T follicular helper cell (primary cell): ENCODE results near the gene WWC2.

Experiments
- DNase-seq: peaks from one replicate; pipeline ENCODE4 v3.0.0-alpha.2; 2020; ENCODE audit warnings: low read depth

Gene WWC2

DNA sequence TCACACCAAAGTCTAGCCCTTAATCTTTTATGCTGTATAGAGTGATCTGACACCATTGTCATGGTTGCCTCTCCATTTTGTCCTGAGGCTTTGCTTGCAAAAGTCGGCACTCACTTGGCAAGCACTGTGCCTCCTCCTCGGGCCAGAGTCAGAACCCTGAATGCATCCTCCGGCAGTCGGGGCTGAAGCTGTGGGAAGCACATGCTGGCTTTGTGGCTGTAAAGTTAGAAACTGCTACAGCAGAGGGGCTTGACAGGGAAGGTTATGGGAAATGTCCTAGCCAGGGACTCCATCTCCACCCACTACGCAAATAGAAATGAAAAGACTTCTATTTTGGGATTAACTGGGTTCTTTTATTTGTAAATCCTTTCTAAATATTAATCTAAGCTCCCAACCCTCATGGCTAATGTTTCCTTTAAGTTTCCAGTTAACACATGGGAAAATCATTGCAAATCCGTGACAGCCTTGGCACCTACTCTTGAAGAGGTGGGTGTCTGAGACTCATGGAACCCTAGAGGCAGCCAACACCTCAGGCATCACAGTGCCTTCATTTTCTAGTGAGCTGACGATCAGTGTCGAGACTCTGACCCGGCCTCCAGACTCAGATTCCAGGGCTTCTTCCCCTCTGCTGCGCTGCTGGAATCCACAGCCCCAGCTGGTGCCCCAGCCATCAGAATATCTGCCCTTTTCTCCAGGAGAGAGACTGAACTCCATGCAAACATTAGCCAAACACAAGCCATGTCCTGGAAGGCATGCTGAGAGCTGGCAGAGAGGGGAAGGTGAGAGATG, 231.1 kb downstream of the WWC2 start:
- DNase-seq: no peak

DNA sequence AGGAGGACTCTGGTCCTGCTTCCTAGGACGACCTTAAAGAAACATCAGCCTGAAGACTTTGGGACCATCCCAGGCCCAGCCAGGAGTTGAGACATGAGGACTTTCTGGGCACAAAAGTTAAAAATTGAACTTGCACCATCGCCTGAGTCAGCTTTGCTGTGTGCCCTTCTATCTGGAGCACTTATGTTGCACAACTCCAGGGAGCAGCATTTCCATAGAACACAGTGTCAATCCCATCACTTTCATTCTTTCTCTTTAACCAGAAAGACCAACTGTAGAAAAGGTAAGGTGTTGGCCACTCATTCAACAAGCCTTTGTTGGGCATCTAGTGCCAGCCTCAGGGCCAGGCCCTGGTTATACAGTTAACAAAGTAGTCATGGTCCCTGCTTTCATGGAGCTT, 231.8 kb downstream of the WWC2 start:
- no peak for DNase-seq

DNA sequence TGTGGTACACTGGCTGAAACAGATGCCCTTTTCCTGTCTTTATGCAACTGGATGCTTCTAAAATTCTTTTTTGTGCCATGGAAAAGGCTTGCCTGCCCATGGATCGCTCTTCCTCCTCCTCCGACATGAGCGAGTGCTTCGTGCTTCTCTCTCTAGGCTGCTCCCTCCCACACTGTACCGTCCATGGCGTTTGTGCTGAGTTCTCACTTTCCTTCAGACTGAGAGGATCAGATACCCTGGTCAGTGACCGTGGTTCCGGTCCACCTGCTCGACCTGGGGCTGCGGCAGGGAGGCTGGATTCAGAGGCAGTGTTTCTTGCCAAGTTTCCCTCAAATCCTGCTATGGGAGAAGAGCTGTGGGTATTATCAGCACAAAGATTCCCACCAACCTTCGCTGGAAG, 233.4 kb downstream of the WWC2 start:
- DNase-seq: no peak

DNA sequence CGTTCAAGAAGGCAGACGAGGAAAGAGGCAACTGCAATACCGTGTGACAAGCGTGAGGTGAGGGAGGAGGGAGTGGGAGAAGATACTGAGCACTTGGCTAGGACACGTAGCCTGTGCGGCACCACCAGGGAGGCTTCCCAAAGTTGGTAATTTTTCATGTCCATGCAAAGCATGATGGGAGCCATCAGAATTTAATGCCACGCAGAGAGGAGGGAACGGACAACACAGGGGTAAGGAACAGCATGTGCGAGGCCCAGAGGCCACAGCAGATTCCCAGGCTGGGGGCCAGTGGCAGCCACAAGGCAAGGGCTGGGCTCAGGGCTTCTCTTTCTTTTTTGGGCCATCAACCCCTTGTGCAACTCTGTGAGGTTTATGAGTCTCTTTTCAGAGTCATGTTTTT, 234.1 kb downstream of the WWC2 start:
- DNase-seq: no peak

DNA sequence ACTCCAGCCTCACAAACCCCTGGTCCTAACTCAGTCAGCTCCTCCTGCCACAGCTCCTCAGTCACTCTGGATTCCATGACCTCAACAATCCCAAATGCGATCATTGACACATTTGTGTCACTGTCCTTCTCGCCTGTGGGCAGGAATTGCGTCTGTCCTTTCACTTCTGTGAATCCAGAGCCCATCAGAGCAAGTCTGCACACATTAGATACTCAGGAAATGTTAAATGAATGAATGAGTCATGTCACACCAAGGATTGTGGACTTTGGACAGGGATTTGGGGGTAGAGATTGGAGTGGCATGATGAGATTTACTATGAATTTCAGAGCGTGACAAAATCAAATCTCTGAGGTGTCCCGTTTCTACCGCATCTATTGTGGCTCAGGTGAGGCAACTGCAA, 234.9 kb downstream of the WWC2 start:
- no peak for DNase-seq

DNA sequence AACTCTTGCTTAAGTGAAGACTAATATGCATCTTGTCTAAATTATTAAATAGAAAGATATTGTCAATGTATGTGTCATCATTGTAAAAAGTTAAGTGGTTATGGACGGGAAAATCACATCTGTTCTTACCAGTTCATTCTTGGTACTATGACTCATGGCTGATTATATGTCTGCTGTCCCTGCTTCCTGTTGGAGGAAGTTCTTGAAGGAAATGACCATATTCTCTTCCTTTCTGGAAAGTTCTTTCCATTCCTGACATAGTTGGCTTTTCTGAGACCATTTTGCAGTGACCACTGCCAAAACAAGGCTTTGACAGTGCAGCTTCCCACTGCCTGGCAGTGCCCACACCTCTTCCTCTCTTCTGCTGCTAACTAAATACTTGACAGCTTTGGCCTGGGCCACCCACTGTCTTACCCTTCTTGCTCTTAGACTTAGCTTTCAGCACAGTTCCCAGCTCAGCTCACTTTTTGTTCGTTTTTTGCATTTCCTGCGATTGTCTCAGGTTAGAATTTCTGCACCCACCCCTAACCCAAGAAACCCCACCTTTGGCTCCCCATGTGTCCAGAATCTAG, 236.4 kb downstream of the WWC2 start:
- no peak for DNase-seq

DNA sequence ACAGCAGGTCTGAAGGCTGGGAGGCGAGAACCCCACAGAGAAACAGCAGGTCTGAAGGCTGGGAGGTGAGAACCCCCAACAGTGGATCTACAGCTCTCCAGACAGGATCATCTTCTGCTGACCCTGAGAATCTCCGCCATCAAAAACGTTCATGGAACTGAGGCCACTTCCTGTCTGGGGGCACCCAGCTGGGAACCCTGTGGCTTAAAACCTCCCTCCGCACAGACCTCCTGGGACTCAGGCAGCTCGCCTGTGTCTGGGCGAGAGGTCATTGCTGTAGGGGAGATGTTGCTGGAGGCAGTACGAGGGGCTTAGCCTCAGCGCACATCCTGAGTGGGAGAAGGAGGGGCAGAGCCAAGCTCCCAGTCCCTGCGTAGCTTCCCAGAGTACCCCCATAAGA, 238.3 kb downstream of the WWC2 start:
- DNase-seq: no peak

DNA sequence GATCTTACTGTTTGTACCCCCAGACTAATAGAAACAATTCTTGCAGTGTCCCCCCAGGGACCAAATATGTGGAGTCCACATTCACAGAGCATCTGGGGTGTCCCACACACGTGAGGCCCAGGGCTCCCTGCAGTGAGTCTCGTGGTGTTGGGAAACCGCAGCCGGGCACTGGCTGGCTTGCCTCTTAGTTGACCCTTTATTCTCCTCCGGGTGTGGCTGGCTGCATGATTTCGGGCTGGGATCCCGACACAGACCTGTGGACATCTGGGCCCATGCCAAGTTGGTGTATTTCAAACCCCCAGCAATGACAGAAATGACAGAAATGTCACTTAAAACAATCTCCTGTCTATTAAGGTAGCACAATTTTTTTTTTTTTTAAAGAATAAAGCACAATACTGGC, 238.8 kb downstream of the WWC2 start:
- no peak for DNase-seq

DNA sequence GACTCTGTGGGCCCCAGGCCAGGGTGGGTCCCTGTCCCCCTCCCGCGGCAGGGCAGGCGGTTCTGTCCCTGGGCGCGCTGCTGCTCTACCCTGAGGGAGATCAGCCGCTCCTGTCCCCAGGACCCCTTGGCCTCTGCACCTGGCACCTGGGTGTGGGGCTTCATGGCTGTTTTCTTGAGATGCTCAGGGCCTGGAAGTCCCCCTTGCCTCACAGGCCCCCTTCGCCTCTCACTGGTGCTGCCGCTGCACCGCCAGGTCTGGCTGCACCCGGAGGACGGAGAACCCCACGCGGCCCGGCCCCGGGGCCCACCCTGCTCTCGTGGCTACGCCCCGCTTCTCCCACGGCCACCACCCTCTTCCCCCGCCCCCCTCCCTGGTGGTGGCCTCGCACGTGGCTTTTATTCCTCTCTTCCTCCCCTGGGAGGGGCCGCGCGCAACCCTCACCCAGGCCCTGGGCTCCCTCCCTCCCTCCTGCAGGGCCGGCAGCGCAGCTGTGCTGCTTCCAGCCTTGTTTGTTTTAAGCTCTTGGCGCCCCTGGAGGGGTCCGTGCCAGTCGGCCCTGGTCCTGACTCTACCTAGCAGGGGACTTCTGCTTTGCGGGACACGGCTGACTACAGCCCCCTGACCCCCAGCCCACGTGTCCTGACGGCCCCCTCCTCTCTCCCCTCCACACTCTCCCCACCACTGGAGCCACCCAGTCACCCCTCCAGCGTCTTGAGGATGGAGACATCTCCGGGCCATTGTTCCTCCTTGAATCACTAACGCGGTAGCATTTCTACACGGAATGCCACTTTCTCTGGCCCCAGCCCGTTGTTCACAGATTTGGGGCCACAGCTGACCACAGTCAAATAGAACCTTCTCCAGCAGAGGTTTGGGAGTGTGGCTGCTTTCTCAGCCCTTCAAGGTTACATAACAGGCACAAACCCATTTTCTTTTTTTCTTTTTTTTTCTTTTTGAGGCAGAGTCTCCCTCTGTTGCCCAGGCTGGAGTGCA, 243.8 kb downstream of the WWC2 start:
- no peak for DNase-seq

DNA sequence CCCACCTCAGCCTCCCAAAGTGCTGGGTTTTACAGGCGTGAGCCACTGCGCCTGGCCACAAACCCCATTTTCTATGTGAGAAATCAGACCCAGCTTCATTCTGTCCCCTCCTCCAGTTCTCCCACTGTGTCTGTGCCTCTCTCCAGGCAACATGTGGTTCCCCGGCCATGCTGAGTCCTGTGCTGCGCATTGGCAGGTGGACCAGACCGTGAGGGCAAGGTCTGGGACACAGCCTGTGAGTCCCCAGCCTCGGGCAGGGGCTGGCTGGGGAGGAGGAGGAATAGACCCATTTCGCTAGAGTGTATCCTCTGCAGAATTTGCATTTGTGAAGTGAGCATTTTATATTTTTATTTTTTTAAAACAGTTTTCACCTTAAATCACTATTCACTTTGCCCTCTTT, 244.7 kb downstream of the WWC2 start:
- DNase-seq: no peak

DNA sequence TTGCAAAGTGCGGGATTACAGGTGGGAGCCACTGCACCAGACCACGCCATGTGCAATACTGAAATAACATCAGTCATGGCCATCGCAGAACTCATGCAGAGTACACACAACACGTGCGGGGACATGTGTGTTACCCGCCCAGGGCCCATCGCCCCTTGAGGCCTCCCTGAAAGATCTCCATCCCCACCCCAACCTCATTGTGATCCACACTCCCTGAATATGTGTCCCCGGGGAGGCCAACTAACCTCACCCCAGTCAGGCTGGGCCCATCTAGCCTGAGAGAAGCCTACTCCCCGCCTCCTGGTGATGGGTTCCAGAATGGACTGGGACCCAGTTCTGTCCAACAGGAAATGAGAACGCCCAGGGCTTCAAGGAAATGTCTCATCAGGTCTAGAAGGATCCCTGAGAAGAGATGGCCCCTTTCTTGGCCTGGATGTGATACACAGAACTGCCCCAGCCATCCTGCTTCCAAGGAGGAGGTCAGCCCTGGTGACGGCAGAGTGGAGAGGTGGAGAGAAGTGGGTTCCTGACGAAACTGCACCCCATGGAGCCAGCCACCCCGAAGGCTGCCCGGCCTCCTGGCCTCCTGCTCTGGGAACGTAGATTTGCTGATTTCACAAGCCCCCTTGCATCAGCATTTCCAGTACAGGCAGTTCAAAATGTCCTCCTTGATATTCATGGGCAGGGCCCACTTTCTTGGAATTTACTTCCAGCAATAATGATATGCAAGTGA, 245.6 kb downstream of the WWC2 start:
- DNase-seq: no peak

DNA sequence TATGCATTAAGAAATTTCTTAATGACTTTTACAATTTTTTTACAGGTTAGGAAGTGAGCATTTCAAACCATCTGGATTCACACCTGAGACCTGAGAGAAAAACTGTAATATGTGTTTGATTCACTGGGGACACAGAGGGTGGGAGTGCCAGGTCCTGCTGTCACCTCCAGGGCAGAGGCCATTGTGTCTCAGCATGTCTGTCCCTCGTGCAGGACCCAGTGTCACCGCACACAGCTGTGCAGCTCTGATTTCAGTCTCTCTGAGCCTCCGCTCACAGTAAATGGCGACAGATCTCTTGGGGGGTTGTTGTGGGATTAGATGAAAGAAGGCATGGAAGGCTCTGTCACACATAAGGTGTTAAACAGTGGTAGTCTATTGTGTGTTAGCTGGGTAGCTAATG, 246.2 kb downstream of the WWC2 start:
- DNase-seq: no peak

DNA sequence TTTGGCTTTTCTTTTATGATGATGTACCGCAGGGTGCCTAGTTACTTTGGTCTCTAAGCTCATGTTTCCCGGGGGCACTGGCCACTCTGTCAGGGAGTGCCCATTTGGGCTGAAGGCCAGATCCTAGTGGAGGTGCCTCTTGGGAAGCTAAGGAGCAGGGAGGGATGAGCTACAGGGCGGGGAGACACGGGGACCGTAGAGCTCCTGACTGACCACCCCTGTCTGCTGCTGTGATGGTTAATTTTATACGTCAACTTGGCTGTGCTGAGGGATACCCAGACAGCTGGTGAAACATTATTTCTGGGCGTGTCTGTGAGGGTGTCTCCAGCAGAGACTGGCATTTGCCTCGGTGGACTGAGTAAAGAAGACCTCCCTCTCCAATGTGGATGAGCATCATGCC, 248.1 kb downstream of the WWC2 start:
- DNase-seq: no peak

DNA sequence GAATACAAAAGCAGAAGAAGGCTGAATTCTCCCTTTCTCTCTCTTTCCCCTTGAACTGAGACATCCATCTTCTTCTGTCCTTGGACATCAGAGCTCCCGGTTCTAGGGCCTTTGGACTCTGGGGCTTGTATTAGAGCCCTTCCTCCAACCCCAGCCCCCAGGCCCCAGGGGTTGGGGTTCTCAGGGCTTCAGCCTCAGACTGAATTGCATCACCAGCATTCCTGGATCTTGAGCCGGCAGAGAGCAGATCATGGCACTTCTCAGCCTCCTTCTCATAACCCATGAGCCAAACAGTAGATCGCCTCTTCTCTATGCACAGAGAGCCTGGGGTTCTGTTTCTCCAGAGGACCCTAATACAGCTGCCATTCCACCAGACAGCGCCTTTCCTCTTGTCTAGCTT, 248.5 kb downstream of the WWC2 start:
- DNase-seq: no peak

DNA sequence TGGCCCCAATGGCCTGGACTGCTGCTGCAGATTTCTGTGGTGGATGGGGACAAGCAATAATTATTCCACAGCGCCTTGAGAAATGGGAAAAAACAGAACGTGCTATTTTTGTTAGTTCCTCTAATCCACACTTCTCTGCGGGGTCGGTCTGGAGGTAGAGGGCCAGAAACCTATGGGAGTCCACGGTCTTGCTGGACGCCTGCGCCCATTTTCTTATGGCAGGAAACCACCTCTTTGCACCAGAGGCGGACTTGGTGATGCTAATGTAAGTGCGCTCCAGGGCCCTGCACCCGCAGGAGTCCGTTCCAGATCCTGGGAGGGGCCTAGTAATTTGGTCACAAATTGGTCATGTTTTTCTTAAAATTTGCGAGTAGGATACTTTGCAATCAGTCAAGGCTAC, 249.1 kb downstream of the WWC2 start:
- DNase-seq: no peak

DNA sequence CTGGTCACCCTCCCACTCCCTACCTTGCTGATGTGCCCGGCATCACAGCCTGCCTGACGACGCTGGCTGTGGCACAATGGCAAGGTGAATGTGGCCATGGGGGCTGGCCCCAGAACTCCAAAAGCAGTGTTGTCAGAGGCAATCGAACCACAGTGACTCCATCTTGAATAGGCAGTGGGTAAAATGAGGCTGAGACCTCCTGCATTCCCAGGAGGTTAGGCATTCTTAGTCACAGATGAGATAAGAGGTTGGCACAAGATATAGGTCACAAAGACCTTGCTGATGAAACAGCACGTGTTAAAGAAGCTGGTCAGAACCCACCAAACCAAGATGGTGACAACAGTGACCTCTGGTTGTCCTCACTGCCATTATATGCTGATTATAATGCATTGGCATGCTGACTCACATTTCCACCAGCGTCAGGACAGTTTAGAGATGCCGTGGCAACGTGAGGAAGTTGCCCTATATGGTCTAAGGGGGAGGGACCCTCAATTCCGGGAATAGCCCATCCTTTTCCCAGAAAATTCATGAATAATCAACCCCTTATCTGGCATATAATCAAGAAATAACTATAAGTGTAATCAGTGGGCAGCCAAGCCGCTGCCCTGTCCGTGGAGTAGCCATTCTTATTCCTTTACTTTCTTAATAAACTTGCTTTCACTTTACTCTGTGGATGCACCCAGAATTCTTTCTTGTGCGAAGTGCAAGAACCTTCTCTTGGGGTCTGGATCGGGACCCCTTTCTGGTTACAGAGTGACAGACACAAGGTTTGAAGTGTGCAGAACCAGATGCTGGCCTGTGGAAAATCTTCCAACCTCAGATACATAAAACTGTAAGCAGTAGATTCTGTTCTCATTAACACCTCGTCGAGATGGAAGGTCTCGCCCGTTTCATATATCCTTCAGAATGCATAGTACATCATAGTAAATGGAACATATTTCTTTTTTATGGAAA, 249.9 kb downstream of the WWC2 start:
- no peak for DNase-seq

DNA sequence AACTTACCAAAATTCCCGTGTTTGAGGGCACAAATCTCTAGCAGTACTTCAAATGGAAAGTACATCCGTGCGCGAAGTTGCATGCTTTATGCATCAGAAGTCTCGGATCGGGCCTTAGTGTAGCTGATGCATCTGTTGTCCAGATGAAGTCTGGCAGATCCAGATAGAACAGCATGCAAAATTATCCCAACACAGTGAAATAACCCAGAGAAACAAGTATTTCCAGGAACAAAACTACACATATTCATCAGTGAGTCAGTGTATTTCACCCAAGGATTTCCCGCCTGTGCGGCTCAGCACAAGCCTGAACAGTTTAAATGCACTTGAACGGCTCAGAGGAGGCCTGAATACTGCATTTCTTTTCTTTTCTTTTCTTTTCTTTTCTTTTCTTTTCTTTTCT, 250.6 kb downstream of the WWC2 start:
- DNase-seq: no peak

DNA sequence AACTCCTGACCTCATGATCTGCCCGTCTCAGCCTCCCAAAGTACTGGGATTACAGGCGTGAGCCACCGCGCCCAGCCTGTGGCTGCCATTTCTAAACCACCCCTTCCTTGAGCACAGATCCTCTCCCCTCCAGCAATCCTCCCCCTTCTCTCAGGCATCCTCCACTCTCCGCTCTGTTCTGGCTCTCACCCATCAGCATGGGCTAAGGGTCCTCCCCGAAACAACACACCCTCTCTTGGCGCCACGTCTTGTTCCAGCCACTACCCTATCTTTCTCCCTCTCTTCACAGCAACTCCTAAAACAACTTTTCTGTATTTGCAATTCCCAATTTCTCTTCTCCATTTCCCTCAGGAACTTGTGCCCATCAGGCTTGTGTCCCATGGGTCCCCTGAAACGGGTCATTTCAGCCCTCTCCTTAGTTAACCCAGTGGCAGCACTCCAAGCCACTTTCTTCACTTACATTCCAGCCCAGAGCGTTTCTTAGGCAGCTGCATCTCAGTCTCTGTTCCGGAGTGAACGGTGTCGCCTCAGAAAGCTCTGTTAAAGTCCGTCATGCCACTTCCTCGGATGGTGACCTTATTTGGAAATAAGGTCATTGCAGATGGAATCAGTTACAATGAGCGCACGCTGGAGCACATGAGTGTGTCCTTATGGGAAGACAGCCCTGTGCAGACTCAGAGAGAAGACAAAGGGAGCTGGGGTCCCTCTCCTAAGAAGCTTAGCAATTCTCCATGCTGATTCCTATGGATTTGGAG, 251.4 kb downstream of the WWC2 start:
- DNase-seq: no peak

DNA sequence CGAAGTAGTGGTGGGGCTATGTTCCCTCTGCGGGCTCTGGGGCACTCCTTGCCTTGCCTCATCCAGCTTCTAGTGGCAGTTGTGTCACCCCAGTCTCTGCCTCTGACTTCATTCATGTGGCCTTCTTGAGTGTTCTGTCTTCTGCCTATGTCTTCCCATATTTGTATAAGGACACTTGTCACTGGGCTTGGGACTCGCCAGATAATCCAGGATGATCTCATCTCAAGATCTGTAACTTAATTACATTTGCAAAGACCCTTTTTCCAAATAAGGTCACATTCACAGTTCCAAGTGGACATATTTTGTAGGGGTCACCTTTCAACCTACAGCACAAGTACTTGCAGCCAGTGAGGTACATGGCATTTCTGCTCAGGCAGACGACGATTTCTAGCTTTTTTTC, 253.5 kb downstream of the WWC2 start:
- no peak for DNase-seq

DNA sequence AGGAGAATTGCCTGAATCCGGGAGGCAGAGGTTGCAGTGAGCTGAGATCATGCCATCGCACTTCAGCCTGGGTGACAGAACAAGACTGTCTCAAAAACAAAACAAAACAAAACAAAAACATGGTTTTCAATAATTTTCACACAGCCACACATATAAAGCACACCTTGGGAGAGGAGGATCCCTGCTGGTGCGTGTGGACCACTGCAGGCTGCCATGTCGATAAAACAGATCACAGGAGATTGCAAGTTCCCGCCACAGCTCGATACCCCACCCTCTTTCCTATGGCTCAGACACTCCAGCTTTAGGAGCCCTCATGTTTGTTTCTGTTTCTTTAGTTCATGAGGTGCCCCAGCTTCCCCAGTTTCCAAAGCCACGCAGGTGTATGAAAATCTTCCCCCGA, 254.5 kb downstream of the WWC2 start:
- DNase-seq: no peak
